GM18909 (cell line): ENCODE data around the gene TFB2M.
"Not testable (repeated sequence)": the region's sequence is repeated elsewhere in the genome, so short reads cannot be mapped to it uniquely, and the experiment has no call there.

Source experiments
- ATAC-seq: cut with Tn5 transposase; IDR thresholded peaks from one replicate; pipeline ENCODE4 v1.9.1; 2021; ENCODE audit warnings: mild to moderate bottlenecking; ENCODE audit not compliant: unreplicated experiment, poor library complexity

Gene TFB2M

GRCh38 chr1:246583448-246584185 lies 17.6 kb upstream of the TFB2M start:
- no peak for ATAC-seq

GRCh38 chr1:246583056-246583440 lies 17.0 kb upstream of the TFB2M start:
- no peak for ATAC-seq

- ATAC-seq = no peak
Observed at GRCh38 chr1:246582301-246583055, 16.4 kb upstream of the TFB2M start.

- no peak for ATAC-seq
Observed at GRCh38 chr1:246580497-246581370, 14.7 kb upstream of the TFB2M start.

GRCh38 chr1:246579818-246580217 lies 13.8 kb upstream of the TFB2M start:
- ATAC-seq = peak; percentile 78

- no peak for ATAC-seq
Observed at GRCh38 chr1:246577720-246578106, 11.7 kb upstream of the TFB2M start.

- ATAC-seq = no peak
Observed at GRCh38 chr1:246577082-246577719, 11.1 kb upstream of the TFB2M start.

- ATAC-seq = no peak
Observed at GRCh38 chr1:246576709-246577032, 10.6 kb upstream of the TFB2M start.

- no peak for ATAC-seq
Observed at GRCh38 chr1:246573491-246573890, 7.4 kb upstream of the TFB2M start.

GRCh38 chr1:246572785-246573184 lies 6.7 kb upstream of the TFB2M start:
- ATAC-seq = no peak

- no peak for ATAC-seq
Observed at GRCh38 chr1:246571953-246572352, 5.9 kb upstream of the TFB2M start.

GRCh38 chr1:246571309-246571708 lies 5.2 kb upstream of the TFB2M start:
- ATAC-seq = not testable (repeated sequence)

- ATAC-seq = no peak
Observed at GRCh38 chr1:246569248-246570238, 3.5 kb upstream of the TFB2M start.

- no peak for ATAC-seq
Observed at GRCh38 chr1:246567646-246568235, 1.7 kb upstream of the TFB2M start.

- ATAC-seq = peak; percentile 30
Observed at GRCh38 chr1:246566813-246567645, 968 bp upstream of the TFB2M start.

GRCh38 chr1:246565751-246566127 lies 322 bp downstream of the TFB2M start:
- ATAC-seq = no peak

GRCh38 chr1:246564839-246565750 lies 966 bp downstream of the TFB2M start:
- ATAC-seq = no peak
